Caco-2 (cell line): ENCODE measurements around the gene CPA4. TPM values are rescaled to one million over a fixed set of nuclear protein-coding genes. Genes with fewer than 3 reads are reported as not detected.

ENCODE experiments used
- BruUV-seq: library from RNA; stranded (reverse); fragments of 400-500 nt; replicated peaks from 2 replicates; lab custom pipeline; 2021; lab: Mats Ljungman, UMichigan
- CTCF ChIA-PET: fragments of 300-600 bp; sonication (Branson Sonifier 250); formaldehyde crosslinking; loops from one replicate; lab custom pipeline; 2022; ENCODE audit warnings: antibody characterized with exemption; lab: Charles Lee
- POLR2A ChIA-PET: fragments of 300-600 bp; sonication (Branson Sonifier 250); formaldehyde crosslinking; loops from one replicate; lab custom pipeline; 2022; ENCODE audit warnings: antibody characterized with exemption; lab: Charles Lee
- DNase-seq, 2 experiments: peaks; one replicate each; pipeline versions ENCODE4 v3.0.0 to v3.0.0-alpha.2; 2020 to 2022
- H3K27me3 ChIP-seq: replicated peaks from 2 replicates; pipeline ENCODE4 v1.6.0; 2011; ENCODE audit warnings: low read length; ENCODE audit not compliant: control insufficient read depth, insufficient read depth
- H3K36me3 ChIP-seq: 2 replicates; pipeline ENCODE4 v1.5.1; 2011; ENCODE audit warnings: low read length; ENCODE audit not compliant: control insufficient read depth, insufficient read depth
- H3K4me1 ChIP-seq: fragments of 250-450 bp; sonication (Bioruptor Pico); 2 replicates; pipeline ENCODE4 v1.5.1; 2020; ENCODE audit warnings: mild to moderate bottlenecking
- H3K4me3 ChIP-seq: 2 replicates; pipeline ENCODE4 v1.5.1; 2011; ENCODE audit warnings: low read depth, mild to moderate bottlenecking, control low read depth, low read length
- H3K9me3 ChIP-seq: fragments of 250-450 bp; sonication (Bioruptor Pico); 2 replicates; pipeline ENCODE4 v1.5.1; 2020; ENCODE audit warnings: mild to moderate bottlenecking, moderate library complexity
- H3K27ac Mint-ChIP-seq: one replicate; pipeline ENCODE4 v1.8.0; 2022; ENCODE audit warnings: mixed read lengths; ENCODE audit not compliant: unreplicated experiment
- H3K27me3 Mint-ChIP-seq: one replicate; pipeline ENCODE4 v1.8.0; 2022; ENCODE audit warnings: mixed read lengths; ENCODE audit not compliant: insufficient read depth, unreplicated experiment
- H3K36me3 Mint-ChIP-seq: one replicate; pipeline ENCODE4 v1.8.0; 2022; ENCODE audit warnings: mild to moderate bottlenecking, mixed read lengths; ENCODE audit not compliant: insufficient read depth, unreplicated experiment
- H3K4me1 Mint-ChIP-seq: one replicate; pipeline ENCODE4 v1.8.0; 2022; ENCODE audit warnings: low read depth, mixed read lengths; ENCODE audit not compliant: unreplicated experiment
- H3K4me3 Mint-ChIP-seq: one replicate; pipeline ENCODE4 v1.8.0; 2022; ENCODE audit warnings: mild to moderate bottlenecking, moderate library complexity, mixed read lengths; ENCODE audit not compliant: unreplicated experiment
- H3K9me3 Mint-ChIP-seq: one replicate; pipeline ENCODE4 v1.8.0; 2022; ENCODE audit warnings: mixed read lengths; ENCODE audit not compliant: unreplicated experiment
- CTCF ChIP-seq, 2 experiments: fragments of 200-600 bp in 1 of 2; IDR thresholded peaks; 1 replicate in 1 of 2; 2 replicates in 1 of 2; pipeline versions ENCODE4 v1.5.1 to v1.8.0; 2011 to 2022; ENCODE audit warnings: antibody characterized with exemption in 1 of 2, control low read depth in 1 of 2, inconsistent platforms in 1 of 2, low read depth in 1 of 2, low read length in 1 of 2, mild to moderate bottlenecking in 1 of 2, moderate library complexity in 1 of 2; ENCODE audit not compliant: insufficient read depth in 1 of 2, severe bottlenecking in 1 of 2, unreplicated experiment in 1 of 2
- intact Hi-C: fragments of 100-400 bp; cut with micrococcal nuclease; formaldehyde crosslinking; loops from one replicate; pipeline ENCODE4 v1.10.0; 2022; ENCODE audit not compliant: unreplicated experiment
- total RNA-seq: library from RNA; stranded (reverse); gene quantifications from 2 replicates; pipeline ENCODE4 v1.2.3, GENCODE V29; 2022

The CPA4 gene
- total RNA-seq, 1 experiment from 2014 or later, result 0.59 TPM

- BruUV-seq, result no TSS peak
- Histone ChIP-seq H3K36me3 (no peaks in the 10 kb centered on the region), H3K4me3 (no peak overlapping the region), H3K27me3 (no peaks in the 10 kb centered on the region), H3K9me3 (no peaks in the 10 kb centered on the region), H3K4me1 (peaks cover 36% of the 10 kb centered on the region)
- Mint-ChIP-seq H3K27me3 (no peaks in the 10 kb centered on the region), H3K9me3 (no peaks in the 10 kb centered on the region), H3K27ac (peak overlapping the region; percentile 20), H3K36me3 (peaks cover 5% of the 10 kb centered on the region), H3K4me3 (no peak overlapping the region), H3K4me1 (peaks cover 23% of the 10 kb centered on the region)
- POLR2A ChIA-PET, result no interaction called here
- intact Hi-C loops, result no loop called here
- CTCF ChIA-PET, result no interaction called here
- no peak for TF ChIP-seq CTCF (IDR thresholded peaks at IDR 0.05; ENCODE audit: insufficient read depth in 1 of 2, low read depth in 1 of 2, low read length in 1 of 2, severe bottlenecking in 1 of 2, unreplicated experiment in 1 of 2)
- DNase-seq, result no peak
Measured at GRCh38 chr7:130350945-130351790, 58.2 kb downstream of the CPA4 start.

GRCh38 chr7:130351791-130352090 is 58.8 kb downstream of the CPA4 start:
- H3K9me3 Mint-ChIP-seq, result no peaks in the 10 kb centered on the region
- no peaks in the 10 kb centered on the region for H3K27me3 ChIP-seq
- peaks cover 42% of the 10 kb centered on the region for H3K4me1 ChIP-seq
- H3K4me3 Mint-ChIP-seq, result no peak overlapping the region
- H3K4me3 ChIP-seq, result no peak overlapping the region
- no TSS peak for BruUV-seq
- H3K36me3 ChIP-seq, result no peaks in the 10 kb centered on the region
- H3K27ac Mint-ChIP-seq, result peak overlapping the region; percentile 20
- no peaks in the 10 kb centered on the region for H3K27me3 Mint-ChIP-seq
- H3K9me3 ChIP-seq, result no peaks in the 10 kb centered on the region
- intact Hi-C loops, result no loop called here
- peaks cover 5% of the 10 kb centered on the region for H3K36me3 Mint-ChIP-seq
- POLR2A ChIA-PET, result no interaction called here
- DNase-seq, result no peak
- CTCF ChIA-PET, result no interaction called here
- H3K4me1 Mint-ChIP-seq, result peaks cover 28% of the 10 kb centered on the region
- no peak for TF ChIP-seq CTCF (IDR thresholded peaks at IDR 0.05; ENCODE audit: insufficient read depth in 1 of 2, low read depth in 1 of 2, low read length in 1 of 2, severe bottlenecking in 1 of 2, unreplicated experiment in 1 of 2)

DNA sequence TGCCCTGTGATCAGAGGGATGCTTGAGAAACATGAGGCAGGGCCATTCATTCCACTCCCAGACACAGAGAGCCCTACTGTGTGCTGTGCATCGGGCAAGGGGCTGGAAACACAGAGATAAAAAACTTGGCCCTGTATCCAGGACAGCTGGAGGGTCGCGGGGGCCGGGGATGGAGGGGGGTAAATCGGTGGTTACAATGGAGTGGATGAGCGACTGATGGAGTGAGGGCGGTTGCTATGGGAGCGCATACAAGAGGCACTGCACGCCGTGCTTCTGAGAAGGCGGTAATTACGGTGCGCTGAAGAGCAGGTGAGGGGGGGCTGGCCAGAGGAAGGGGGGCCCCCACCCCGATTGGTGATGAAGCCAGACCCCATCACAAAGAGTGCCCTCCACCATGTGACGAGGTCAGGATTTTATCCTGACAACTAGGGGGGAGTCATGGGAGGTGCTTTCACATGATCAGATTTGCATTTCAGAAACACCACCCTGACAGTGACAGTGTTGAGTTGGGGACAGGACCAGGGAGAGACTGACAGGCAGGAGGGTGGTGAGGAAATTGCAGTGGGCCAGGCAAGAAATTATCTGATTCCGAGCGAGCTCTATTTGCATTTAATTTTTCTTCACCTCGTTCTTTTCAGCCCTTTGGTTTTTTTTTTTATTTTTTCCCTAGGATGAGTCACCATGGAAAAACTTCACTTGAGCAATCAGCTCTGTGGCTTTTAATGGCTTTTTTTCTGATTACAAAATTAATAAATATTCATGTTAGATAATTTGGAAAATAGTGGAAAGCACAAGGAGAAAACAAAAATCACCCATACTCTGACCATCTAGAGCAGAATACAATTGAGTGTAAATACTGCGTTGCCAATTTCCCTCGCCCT is 59.5 kb downstream of the CPA4 start:
- no peak for TF ChIP-seq CTCF (IDR thresholded peaks at IDR 0.05; ENCODE audit: insufficient read depth in 1 of 2, low read depth in 1 of 2, low read length in 1 of 2, severe bottlenecking in 1 of 2, unreplicated experiment in 1 of 2)
- no peaks in the 10 kb centered on the region for H3K9me3 ChIP-seq
- H3K9me3 Mint-ChIP-seq, result no peaks in the 10 kb centered on the region
- ChIA-PET POLR2A (no interaction called here), CTCF (no interaction called here)
- H3K4me3 ChIP-seq, result no peak overlapping the region
- peak overlapping the region; percentile 20 for H3K27ac Mint-ChIP-seq
- DNase-seq, result no peak
- BruUV-seq, result no TSS peak
- no peaks in the 10 kb centered on the region for H3K36me3 ChIP-seq
- intact Hi-C loops, result no loop called here
- H3K27me3 ChIP-seq, result no peaks in the 10 kb centered on the region
- H3K4me1 ChIP-seq, result peaks cover 49% of the 10 kb centered on the region
- H3K4me3 Mint-ChIP-seq, result no peak overlapping the region
- H3K27me3 Mint-ChIP-seq, result no peaks in the 10 kb centered on the region
- H3K4me1 Mint-ChIP-seq, result peaks cover 30% of the 10 kb centered on the region
- H3K36me3 Mint-ChIP-seq, result peaks cover 5% of the 10 kb centered on the region
